SK-N-DZ (cell line): ENCODE measurements around the gene SLC31A2.
"Not testable (repeated sequence)": the region's sequence is repeated elsewhere in the genome, so short reads cannot be mapped to it uniquely, and the experiment has no call there.

Source experiments
- DNase-seq: peaks from one replicate; pipeline ENCODE4 v3.0.0-alpha.2; 2015; ENCODE audit warnings: low spot score

The SLC31A2 gene

GRCh38 chr9:113149561-113149960 lies 1.2 kb upstream of the SLC31A2 start:
- DNase-seq = not testable (repeated sequence)

DNA sequence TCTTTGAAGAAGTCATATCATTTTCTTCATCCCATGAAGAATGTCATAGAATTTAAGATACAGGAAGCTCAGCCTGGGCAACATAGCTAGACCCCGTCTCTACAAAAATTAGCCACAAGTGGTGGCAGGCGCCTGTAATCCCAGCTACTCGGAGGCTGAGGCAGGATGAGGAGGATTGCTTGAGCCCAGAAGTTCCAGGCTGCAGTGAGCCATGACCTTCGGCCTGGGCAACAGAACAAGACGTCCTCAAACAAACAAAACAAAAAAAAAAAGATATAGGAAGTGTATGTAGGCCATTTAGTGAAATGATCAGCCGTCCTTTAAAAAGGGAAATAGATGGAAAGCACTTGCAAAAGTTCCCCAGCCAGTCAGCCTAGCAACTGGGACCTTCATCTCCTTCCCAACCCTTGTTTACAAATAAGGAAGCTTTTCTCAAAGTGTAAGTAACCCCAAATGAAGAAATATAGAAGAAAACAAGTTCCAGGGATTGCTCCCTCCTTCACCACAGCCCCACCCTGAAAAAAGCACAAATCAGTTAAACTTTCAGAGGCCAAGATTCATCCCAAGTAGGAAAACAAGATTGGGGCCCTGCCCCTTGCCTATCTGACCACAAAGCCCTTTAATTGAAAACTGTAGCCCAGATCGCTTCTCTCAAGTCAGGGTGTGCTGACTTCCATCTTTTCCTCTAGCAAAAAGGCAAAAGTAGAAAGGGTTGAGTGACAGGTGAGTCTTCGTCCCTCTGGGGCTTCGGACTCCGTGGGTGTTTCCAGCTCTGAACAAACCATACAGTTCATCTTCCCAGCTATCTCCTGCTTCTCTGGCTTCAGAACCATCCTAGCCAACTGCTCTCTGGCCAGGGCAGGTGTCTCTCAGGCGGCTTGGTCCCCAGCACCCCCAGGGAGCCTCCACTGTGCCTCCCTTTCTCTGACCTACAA lies 1.2 kb downstream of the SLC31A2 start:
- no peak for DNase-seq

DNA sequence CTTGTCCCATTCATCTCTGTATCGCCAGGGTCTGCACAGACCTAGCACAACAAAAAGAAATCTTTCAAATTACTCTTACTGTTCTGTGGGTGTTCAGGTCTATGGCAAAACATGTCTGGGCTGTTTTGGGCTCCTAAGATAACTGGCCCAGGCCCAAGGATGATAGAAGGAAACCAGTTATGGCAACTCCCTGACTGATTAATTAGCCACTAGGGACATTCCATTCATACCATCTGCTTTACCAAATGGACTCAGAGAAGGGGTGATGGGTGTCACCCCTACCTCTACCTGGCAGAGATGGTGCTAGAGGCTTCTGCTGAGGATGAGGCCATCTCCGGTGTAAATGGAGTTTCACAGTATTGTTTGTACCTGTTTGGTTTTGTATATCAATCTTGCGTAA lies 1.9 kb downstream of the SLC31A2 start:
- no peak for DNase-seq

GRCh38 chr9:113153599-113153998 lies 2.8 kb downstream of the SLC31A2 start:
- no peak for DNase-seq

DNA sequence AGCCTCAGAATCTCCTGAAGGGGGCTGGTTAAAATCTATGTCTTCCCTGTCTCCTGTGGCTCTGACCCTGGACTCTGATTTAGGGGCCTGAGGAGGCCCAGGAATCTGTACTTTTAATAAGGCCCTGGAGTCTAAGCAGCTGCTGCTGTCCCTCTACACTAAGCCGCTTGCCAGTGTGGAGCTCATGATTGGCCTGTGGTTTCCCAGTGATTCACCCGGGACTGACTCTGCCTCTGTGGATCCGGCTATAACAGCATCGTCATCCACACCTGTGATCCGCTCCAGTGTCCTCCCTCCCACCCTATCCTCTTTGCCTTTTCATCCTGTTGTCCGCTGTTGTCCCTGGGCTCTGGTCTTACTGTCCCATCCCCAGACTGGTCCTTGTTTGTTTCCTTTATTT lies 3.7 kb downstream of the SLC31A2 start:
- no peak for DNase-seq

- no peak for DNase-seq
These were observed 4.1 kb downstream of the SLC31A2 start for GRCh38 chr9:113154946-113155345.

DNA sequence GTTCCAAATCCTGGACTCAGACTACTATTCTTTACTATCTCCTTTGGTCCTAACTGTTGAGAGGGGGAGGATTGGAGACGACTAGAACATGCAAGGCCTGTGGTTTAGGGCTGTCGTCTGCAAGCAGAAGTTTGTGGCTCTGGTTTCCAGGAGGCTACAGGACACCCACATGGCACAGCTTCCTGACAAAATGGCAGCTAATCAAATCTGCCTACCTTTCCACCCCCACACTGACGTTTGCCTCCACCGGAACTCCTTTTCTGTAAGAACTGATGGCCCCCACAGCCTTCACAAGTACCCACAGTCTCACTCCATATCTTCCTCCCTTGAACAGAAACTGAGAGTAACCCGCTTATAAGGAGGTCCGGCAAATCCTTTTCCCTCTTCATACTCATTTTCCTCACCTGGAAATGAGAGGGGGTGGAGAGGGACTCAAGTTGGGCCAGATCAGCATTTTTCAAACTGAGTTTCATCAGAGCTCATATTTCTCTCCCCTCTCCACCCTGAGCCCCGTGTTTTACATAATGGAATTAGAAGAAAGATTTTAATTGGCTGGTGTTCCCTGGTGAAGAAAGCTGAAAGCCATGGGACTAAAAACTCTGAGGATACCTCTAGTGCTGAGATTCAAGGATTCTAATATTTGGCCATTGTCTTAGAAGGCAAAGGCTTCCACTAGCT lies 5.2 kb downstream of the SLC31A2 start:
- no peak for DNase-seq

DNA sequence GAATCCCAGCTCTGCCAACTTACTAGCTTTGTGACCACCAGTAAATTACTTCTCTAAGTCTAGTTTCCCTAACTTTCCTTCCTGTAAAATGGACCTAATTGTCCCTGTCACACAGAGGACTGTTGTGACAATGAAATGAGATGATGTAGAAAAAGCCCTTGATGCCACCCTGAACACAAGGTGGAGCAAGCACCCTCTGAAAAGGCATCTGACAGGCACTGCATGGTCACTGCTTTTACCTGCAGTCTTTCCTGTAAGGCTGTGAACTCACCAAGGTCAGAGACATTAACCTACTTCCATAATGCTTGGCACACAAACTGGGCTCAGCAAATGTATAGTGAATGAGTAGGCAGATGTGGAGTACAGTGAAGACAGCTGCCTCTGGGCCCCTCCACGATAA lies 6.1 kb downstream of the SLC31A2 start:
- no peak for DNase-seq

DNA sequence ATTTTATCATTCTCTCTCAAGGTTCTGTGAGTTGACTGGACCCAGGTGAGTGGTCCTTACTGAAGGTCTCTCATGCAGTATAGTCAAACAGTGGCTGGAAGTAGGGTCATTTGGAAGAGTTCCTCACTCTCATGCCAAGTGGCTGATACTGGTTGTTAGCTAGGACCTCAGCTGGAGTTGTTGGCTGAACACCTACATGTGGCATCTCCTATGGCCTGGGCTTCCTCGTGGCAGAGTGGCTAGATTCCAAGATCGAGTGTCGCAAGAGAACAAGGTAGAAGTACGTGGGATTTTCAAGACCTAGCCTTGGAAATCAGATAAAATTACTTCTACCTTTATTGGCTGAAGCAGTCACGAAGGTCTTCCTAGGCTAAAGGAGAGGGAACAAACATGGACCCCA lies 7.6 kb downstream of the SLC31A2 start:
- no peak for DNase-seq

- no peak for DNase-seq
These were observed 9.8 kb downstream of the SLC31A2 start for GRCh38 chr9:113160571-113160970.

GRCh38 chr9:113163001-113163400 lies 12.2 kb downstream of the SLC31A2 start:
- DNase-seq = no peak

GRCh38 chr9:113164536-113165300 lies 13.9 kb downstream of the SLC31A2 start:
- DNase-seq = no peak

DNA sequence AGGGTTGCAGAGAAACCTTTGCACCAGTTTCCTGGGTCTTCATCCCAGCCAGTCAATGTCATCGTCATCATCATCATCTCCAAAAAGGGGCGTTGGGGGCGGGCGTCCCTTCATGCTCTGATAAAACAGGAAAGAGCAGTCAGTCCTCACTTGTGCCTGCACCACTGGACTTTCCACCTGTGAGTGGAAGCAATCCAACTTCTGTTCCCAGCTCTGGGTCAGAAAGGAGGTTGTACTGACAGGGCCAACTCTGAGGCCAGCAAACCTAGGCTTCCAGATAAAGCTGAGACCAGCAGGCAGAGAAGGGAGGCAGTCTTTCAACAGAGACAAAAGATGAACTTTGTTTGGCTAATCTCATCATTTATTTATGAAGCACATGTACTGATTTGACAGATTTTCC lies 15.2 kb downstream of the SLC31A2 start:
- DNase-seq = no peak

DNA sequence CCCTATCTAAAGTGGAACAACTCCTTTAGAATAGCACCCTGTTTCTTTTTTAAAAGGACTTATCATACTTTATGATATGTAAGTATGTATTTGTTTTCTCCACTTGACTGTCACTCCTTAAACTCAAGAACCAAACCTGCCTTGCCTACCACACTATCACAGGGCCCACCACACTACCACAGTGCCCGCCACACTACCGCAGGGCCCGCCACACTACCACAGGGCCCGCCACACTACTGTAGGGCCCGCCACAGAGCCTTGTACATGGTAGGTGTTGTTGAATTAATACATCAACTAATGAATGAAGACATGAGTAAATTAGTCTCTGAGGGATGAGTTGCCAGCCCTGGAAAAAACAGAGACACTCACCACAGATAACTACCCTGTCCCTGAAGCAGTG lies 18.0 kb downstream of the SLC31A2 start:
- DNase-seq = no peak

DNA sequence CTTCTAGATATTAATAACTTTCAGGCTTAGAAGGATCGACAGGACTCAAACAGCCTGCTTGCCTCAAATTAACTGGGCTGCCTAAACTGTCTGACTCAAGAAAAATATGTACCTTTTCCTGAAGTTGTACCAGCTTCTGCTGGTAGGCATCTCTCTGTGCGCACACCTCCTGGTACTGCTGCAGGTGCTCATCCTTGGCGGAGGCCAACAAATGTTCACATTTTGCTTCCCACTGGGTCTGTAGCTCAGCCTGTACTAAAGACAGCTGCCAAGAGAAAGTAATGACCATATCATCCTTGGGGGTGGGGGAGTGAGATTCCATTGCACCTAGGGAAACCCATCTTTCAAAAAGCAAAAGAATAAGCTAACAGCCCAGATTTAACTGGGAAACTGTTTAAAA lies 22.5 kb downstream of the SLC31A2 start:
- DNase-seq = no peak

DNA sequence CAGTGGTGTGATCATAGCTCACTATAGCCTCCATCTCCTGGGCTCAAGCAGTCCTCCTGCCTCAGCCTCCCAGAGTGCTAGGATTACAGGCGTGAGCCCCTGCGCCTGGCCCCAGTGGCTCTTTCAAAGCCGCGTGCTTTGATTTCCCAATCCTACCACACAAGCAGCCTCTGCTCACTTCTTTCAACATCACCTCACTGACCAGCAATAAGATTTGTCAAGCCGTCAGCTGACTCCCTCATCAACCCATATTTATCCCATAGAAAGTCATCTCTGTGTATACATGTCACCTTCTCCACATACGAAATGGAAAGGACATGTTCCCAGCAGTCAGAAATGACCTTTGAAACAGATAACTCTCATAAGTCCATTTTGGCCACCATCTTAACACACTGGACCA lies 26.0 kb downstream of the SLC31A2 start:
- no peak for DNase-seq

- DNase-seq = no peak
These were observed 26.4 kb downstream of the SLC31A2 start for GRCh38 chr9:113177251-113177650.

- no peak for DNase-seq
These were observed 27.3 kb downstream of the SLC31A2 start for GRCh38 chr9:113178087-113178486.

- DNase-seq = no peak
These were observed 29.0 kb downstream of the SLC31A2 start for GRCh38 chr9:113179839-113180238.

DNA sequence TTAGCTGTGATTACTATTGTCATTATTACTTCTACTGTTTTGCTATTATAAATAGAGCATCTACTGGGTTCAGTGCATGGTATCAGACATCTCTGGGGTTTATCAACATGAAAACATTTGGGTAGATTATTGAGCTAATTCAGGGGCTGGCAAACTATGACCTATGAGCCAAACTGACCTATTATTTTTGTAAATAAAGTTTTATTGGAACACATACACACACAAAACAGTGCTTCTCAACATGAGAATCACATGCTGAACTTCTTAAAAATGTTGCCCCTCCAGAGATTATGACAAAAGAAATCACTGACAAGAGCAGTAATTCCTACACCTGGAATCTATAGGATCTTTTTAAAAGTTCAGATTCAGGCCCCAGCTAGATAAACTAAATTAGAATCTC lies 30.4 kb downstream of the SLC31A2 start:
- no peak for DNase-seq

- DNase-seq = no peak
These were observed 33.2 kb downstream of the SLC31A2 start for GRCh38 chr9:113183956-113184488.

GRCh38 chr9:113184539-113184938 lies 33.7 kb downstream of the SLC31A2 start:
- DNase-seq = no peak
